GM23248 (cell line): ENCODE data around the gene CRELD2.

ENCODE experiments used
- EZH2 ChIP-seq: fragments of 200-600 bp; sonication (generic); IDR thresholded peaks from 2 replicates; pipeline ENCODE4 v1.6.1; 2018; ENCODE audit warnings: antibody characterized with exemption, mild to moderate bottlenecking; ENCODE audit not compliant: insufficient read depth, poor library complexity, severe bottlenecking
- EZH2phosphoT487 ChIP-seq: fragments of 200-600 bp; sonication (generic); IDR thresholded peaks from 2 replicates; pipeline ENCODE4 v1.6.1; 2018; ENCODE audit warnings: antibody characterized with exemption, moderate library complexity, mild to moderate bottlenecking, low read depth; ENCODE audit not compliant: insufficient read depth

GRCh38 chr22:49941507-49942316 is 23.3 kb downstream of the CRELD2 start:
- no peak for TF ChIP-seq EZH2
- TF ChIP-seq EZH2phosphoT487 = no peak
